Measurements from ENCODE around the gene CEP152. TPM values are rescaled to one million over a fixed set of nuclear protein-coding genes. Genes with fewer than 3 reads are reported as not detected.

Gene CEP152
- total RNA-seq, 1 donor from 2014 or later: 16.0 TPM

DNA sequence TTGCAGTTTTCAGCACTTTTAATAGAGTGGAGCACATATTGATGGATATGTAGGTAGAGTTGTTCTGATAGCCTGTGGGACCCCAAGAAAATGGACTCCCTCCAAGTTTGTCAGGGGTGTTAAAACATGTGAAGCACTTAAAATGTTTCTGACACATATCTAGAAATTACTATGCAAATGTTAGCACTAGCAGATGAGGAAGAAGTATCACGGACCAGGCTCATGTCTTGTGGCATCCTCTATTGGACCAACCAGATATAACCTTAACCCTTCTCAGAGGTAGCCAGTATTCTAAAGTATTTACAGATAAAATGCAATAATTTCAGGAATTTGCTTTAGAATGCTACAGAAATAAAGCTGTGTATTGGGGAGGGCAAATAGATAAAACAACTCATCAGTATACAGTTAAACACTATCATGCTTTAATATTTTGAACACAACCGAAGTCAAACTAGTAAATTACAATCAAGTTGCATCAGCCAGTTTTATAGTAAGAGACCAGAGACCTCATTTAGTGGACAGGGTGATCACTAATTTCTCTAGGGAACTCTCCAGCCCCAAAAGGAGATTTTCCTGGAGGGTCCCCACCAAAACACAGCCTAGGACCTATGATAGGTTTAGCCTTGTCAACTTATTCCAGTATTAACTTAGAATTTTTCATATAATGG lies 108.2 kb downstream of the CEP152 start:
- H3K27ac Mint-ChIP-seq: no peak overlapping the region
- H3K9me3 Mint-ChIP-seq: peaks cover 9% of the 10 kb centered on the region
- H3K4me3 Mint-ChIP-seq: no peak overlapping the region
- H3K36me3 Mint-ChIP-seq: no peaks in the 10 kb centered on the region
- H3K4me1 Mint-ChIP-seq (ENCODE audit: unreplicated experiment): no peaks in the 10 kb centered on the region
- no peak for DNase-seq (ENCODE audit: extremely low spot score, unreplicated experiment)
- H3K27me3 Mint-ChIP-seq: no peaks in the 10 kb centered on the region
- TF ChIP-seq CTCF (conservative IDR thresholded peaks at IDR 0.05): no peak

DNA sequence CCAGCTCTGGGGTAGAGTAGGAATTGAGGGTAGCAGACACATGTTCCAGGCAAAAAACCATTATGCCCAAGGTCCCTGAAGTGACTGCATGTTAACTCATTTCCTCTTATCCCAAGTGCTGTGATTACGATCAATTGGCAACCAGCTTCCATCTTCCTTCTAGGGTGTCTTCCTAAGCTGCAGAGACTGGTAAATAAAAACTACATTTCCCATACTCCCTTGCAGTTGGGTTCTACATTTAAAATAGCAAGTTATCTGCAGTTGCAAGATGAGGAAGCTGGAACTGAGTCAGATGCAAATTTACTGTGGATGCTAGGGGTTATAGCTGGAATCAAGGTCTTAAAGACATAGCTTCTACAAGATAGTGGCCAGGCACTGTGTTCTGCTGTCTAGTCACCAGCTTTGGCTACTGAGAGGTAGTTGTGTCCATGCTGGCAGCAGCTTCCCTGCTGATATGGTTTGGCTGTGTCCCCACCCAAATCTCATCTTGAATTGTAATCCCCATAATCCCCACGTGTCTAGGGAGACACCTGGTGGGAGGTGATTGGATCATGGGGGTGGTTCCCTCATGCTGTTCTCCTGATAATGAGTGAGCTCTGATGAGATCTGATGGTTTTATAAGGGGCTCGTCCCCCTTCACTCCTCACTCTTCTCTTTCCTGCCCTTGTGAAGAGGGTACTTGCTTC lies 114.1 kb downstream of the CEP152 start:
- no peaks in the 10 kb centered on the region for H3K4me1 Mint-ChIP-seq (ENCODE audit: unreplicated experiment)
- no peaks in the 10 kb centered on the region for H3K36me3 Mint-ChIP-seq

GRCh38 chr15:48695827-48696573 lies 114.9 kb downstream of the CEP152 start:
- TF ChIP-seq CTCF (conservative IDR thresholded peaks at IDR 0.05): no peak
- Mint-ChIP-seq H3K9me3 (no peaks in the 10 kb centered on the region), H3K27me3 (no peaks in the 10 kb centered on the region), H3K27ac (no peak overlapping the region), H3K36me3 (no peaks in the 10 kb centered on the region), H3K4me3 (no peak overlapping the region), H3K4me1 (ENCODE audit: unreplicated experiment) (no peaks in the 10 kb centered on the region)
- DNase-seq (ENCODE audit: extremely low spot score, unreplicated experiment): no peak

More for the DNA sequence above, 114.1 kb downstream of the CEP152 start:
- Mint-ChIP-seq H3K4me3 (no peak overlapping the region), H3K27ac (no peak overlapping the region), H3K27me3 (no peaks in the 10 kb centered on the region), H3K9me3 (no peaks in the 10 kb centered on the region)
- no peak for TF ChIP-seq CTCF (conservative IDR thresholded peaks at IDR 0.05)
- no peak for DNase-seq (ENCODE audit: extremely low spot score, unreplicated experiment)

DNA sequence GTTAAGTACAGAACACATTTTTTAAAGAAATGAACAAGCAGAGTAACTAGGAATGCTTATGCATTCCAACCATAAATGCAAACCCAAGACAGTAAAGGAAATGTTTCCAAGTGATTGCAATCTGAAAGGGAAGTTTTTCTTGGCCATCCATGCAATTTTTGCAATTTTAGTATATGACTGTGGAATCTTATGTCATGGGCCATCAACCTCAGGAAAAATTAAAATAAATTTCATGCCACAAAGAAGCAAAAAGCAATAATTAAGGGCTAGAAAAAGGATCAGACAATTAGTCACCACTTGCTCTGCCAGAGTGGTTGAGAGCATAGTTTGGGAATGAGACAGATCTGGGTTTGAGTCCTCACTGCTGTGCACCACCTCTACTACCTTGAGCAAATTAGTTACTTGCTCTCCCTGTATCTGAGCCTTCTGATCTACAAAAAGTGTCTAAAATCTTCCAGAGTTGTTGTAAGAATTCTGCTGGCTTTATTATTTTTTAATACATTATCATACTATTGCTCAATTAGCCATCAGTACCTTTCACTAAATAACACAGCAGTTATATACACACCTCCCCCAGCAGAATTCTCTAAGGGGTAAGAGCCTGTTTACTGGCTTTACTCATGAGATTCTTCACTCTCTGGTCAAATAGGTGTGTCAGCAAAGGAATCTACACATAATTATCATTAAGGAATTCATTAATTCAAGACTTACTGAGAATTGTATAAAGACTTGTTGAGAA lies 115.6 kb downstream of the CEP152 start:
- no peak for TF ChIP-seq CTCF (conservative IDR thresholded peaks at IDR 0.05)
- no peaks in the 10 kb centered on the region for H3K36me3 Mint-ChIP-seq
- DNase-seq (ENCODE audit: extremely low spot score, unreplicated experiment): no peak
- no peaks in the 10 kb centered on the region for H3K4me1 Mint-ChIP-seq (ENCODE audit: unreplicated experiment)
- H3K27me3 Mint-ChIP-seq: no peaks in the 10 kb centered on the region
- no peak overlapping the region for H3K27ac Mint-ChIP-seq
- H3K4me3 Mint-ChIP-seq: no peak overlapping the region
- H3K9me3 Mint-ChIP-seq: no peaks in the 10 kb centered on the region

- Mint-ChIP-seq H3K4me1 (ENCODE audit: unreplicated experiment) (no peaks in the 10 kb centered on the region), H3K36me3 (no peaks in the 10 kb centered on the region), H3K27me3 (no peaks in the 10 kb centered on the region), H3K4me3 (no peak overlapping the region), H3K27ac (no peak overlapping the region), H3K9me3 (no peaks in the 10 kb centered on the region)
- TF ChIP-seq CTCF (conservative IDR thresholded peaks at IDR 0.05): no peak
- no peak for DNase-seq (ENCODE audit: extremely low spot score, unreplicated experiment)
Measured at GRCh38 chr15:48693484-48693883, 117.4 kb downstream of the CEP152 start.

Data from type B pancreatic cell (in vitro differentiated cells).